ENCODE data around the gene NEU4.

GRCh38 chr2:241857041-241857541 lies 48.1 kb downstream of the NEU4 start:
- TF ChIP-seq TAF1 (IDR thresholded peaks at IDR 0.05; ENCODE audit: borderline replicate concordance, insufficient read depth, low read length) (no peak), REST (IDR thresholded peaks at IDR 0.05; ENCODE audit: insufficient read depth in 1 of 2, low read depth in 2 of 2, low read length in 2 of 2) (no peak), POLR2AphosphoS5 (IDR thresholded peaks at IDR 0.05; ENCODE audit: low read depth, low read length) (no peak), SIN3A (IDR thresholded peaks at IDR 0.05; ENCODE audit: borderline replicate concordance, insufficient read depth, low read length) (no peak), FOXP2 (optimal IDR thresholded peaks at IDR 0.05; ENCODE audit: borderline replicate concordance, extremely low read depth, extremely low read length, insufficient read depth) (no peak)

All from PFSK-1 (cell line).